ENCODE measurements around the gene POLR3B.

Gene POLR3B

GRCh38 chr12:106522708-106523107, 165.2 kb downstream of the POLR3B start:
- H3K4me3 ChIP-seq (ENCODE audit: low read depth, low read length) = no peak overlapping the region
- TF ChIP-seq, protein P1, sequence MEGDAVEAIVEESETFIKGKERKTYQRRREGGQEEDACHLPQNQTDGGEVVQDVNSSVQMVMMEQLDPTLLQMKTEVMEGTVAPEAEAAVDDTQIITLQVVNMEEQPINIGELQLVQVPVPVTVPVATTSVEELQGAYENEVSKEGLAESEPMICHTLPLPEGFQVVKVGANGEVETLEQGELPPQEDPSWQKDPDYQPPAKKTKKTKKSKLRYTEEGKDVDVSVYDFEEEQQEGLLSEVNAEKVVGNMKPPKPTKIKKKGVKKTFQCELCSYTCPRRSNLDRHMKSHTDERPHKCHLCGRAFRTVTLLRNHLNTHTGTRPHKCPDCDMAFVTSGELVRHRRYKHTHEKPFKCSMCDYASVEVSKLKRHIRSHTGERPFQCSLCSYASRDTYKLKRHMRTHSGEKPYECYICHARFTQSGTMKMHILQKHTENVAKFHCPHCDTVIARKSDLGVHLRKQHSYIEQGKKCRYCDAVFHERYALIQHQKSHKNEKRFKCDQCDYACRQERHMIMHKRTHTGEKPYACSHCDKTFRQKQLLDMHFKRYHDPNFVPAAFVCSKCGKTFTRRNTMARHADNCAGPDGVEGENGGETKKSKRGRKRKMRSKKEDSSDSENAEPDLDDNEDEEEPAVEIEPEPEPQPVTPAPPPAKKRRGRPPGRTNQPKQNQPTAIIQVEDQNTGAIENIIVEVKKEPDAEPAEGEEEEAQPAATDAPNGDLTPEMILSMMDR (IDR thresholded peaks at IDR 0.05; ENCODE audit: borderline replicate concordance, insufficient read depth, low read depth, low read length) = no peak

- TF ChIP-seq, protein P1 (IDR thresholded peaks at IDR 0.05; ENCODE audit: borderline replicate concordance, insufficient read depth, low read depth, low read length) = no peak
These were observed 169.8 kb downstream of the POLR3B start for GRCh38 chr12:106527356-106527755.

DNA sequence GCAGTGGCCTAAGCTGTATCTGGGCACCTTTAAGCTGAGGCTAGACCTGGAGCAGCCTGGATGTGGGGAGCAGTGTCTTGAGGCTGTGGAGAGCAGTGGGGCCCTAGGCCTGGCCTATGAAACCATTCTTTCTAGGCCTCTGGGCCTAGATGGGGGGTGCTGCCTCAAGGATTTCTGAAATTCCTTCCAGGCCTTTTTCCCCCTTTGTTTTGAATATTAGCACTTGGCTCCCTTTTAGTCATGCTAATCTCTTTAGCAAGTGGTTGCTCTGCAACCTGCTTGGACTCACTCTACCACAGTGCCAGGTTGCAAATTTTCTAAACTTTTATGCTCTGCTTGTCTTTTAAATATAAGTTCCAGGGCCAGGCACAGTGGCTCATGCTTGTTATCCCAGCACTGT, 183.7 kb downstream of the POLR3B start:
- TF ChIP-seq, protein P1 (IDR thresholded peaks at IDR 0.05; ENCODE audit: borderline replicate concordance, insufficient read depth, low read depth, low read length) = no peak
- H3K4me3 ChIP-seq (ENCODE audit: low read depth, low read length) = no peak overlapping the region

More at GRCh38 chr12:106527356-106527755, 169.8 kb downstream of the POLR3B start:
- H3K4me3 ChIP-seq (ENCODE audit: low read depth, low read length) = no peak overlapping the region

DNA sequence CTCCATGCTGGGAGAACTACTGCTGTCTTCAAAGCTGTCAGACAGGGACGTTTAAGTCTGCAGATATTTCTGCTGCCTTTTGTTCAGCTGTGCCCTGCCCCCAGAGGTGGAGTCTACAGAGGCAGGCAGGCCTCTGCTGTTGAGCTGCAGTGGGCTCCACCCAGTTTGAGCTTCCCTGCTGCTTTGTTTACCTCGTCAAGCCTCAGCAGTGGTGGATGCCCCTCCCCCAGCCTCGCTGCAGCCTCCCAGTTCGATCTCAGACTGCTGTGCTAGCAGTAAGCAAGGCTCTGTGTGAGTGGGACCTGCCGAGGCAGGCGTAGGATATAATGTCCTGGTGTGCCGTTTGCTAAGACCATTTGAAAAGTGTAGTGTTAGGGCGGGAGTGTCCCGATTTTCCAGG, 193.9 kb downstream of the POLR3B start:
- TF ChIP-seq, protein P1 (IDR thresholded peaks at IDR 0.05; ENCODE audit: borderline replicate concordance, insufficient read depth, low read depth, low read length) = no peak
- no peak overlapping the region for H3K4me3 ChIP-seq (ENCODE audit: low read depth, low read length)

DNA sequence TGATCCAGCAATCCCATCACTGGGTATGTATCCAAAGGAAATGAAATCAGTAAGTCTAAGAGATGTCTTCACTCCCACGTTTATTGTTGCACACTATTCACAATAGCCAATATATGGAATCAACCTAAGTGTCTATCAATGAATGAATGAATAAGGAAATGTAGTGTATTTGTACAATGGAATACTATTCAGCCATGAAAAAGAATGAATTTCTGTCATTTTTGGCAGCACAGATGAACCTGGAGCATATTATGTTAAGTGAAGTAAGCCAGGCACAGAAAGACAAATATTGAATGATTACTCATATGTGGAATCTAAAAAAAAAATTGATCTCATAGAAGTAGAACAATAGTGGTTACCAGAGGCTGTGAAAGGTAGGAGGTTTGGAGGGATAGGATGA, 194.7 kb downstream of the POLR3B start:
- no peak overlapping the region for H3K4me3 ChIP-seq (ENCODE audit: low read depth, low read length)
- TF ChIP-seq, protein P1 (IDR thresholded peaks at IDR 0.05; ENCODE audit: borderline replicate concordance, insufficient read depth, low read depth, low read length) = no peak
